Endometrial microvascular endothelial cells (primary cell): Measurements from ENCODE around the gene TBC1D22A. TPM values are rescaled to one million over a fixed set of nuclear protein-coding genes. Genes with fewer than 3 reads are reported as not detected.

Experiments
- in situ Hi-C: cut with HindIII; loops from 2 replicates; pipeline ENCODE4 v1.10.0; 2017; ENCODE audit warnings: low sequenced_read_pairs, low pct_unique_long_range_greater_than_20kb; ENCODE audit errors: inconsistent ontology term
- total RNA-seq: library from RNA; depleted of rRNA; stranded (reverse); fragments of >200 nt; gene quantifications from one replicate; pipeline ENCODE4 v1.2.3, GENCODE V29; 2015; ENCODE audit errors: inconsistent ontology term

Gene TBC1D22A
- total RNA-seq, 1 donor from 2014 or later: 20.0 TPM

DNA sequence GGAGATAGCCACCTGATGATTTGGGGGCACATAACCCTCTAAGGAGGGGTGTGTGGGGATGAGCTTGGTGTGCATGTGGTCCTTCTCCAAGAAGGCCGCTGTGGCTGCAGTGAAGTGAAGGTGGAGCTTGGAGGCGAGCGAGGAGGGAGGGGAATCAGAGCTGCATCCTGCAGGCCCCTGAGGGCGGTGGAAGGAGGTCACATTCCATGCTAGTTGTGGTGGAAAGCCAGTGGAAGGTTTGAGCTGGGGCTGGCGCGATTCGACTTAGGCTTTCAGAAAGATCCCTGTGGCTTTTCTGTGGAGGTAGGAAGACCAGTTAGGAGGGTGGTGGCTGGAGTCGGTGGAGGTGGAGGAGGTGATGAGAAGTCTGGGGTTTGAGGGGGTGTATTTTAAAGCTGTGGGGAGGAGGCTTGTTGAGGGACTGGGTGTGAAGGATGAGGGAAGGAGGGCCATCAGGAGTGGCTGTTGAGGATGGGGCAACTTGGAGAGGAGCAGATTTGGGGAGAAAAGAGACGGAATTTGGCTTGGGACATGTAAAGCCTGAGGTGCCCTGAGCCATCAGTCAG is 62.0 kb downstream of the TBC1D22A start:
- in situ Hi-C loops: no loop called here

DNA sequence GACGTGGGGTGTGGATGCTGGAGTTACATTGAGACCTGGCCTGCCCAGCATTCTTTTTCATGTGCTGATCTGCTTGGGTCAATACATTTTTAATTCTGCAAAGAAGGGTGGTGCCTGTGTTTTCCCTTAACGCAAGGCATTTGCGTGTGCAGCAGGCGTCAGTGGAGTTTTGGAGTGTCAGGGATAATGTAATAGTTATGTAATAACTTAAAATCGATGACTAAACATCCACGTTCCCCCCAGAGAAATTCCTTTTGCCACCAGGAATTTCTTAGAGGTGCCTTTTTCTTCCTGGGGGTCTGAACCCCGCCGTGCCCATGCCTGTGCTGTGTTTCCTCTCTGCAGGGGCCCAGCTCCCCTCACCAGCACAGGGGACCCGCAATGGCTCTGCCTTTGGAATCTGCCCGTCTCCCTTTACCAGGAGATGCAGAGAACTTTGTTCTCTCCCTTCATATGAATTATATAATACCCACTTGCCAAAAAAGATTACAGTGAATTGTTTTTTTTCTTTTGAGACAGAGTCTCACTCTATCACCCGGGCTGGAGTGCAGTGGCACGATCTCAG is 62.6 kb downstream of the TBC1D22A start:
- in situ Hi-C loops: loop anchor here (25.0 kb wide), 1 partner anchor 537 kb away; no protein-coding TSS in a partner anchor

DNA sequence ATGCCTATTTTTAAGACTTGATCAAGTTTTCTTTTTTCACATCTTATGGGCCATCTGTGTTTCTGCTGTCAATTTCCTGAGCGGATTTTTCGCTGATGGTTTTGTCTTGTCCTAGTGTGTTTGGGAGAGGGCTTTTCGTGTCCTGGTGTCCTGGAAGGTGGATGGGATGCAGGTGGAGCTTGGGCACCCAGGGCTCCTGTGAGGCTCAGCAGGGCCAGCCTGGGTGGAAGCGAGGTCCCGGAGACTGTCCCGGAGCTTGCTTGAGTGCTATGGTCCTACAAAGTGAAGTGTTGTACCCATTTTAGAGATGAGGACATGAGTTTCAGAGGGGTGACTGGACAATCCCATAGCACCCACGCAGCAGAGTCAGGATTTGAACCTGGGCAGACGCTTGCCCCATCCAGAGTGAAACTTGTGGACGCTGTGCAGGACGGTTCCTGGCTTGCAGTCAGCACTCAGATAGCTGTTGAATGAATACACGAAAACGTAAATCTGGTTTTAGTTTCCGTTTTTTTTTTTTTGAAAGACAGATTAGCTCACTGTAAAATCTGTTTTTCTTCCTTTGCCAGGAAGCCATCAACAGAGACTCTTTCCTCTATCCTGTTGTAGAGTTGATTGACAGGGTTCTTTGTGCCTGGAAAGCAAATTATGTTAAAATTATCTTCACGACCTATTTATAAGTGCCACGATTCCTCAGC is 64.1 kb downstream of the TBC1D22A start:
- in situ Hi-C loops: loop anchor here (25.0 kb wide), 1 partner anchor 536 kb away; no protein-coding TSS in a partner anchor

DNA sequence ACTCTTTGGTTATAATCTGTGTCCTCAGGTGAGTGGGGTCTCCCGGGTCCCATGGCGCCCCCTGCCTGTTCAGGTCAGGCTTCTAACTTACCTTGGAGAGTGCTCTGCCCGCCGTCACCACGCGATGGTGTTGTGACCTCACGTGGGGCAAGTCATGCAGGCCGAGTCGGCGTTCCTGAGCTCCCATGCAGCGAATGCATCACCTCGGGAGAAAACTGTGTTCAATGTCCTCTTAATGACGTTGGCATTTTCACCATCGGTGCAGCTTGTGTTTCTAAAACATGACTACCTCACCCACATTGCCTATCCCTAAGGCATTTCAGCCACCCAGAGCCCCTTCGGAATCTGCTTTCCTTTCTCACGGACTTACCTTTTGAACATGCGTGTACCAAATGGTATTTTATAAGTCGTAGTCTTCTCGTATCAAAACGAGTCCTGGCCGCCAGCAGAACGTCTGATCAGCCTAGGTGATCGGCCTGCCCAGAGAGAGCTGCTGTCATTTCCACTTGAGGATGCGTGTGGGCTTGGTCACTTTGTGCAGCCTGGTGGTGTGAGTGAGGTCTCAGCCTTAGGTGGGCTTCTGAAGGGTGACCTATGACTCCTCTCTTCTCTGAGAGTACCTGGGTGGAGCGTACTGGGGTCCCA is 64.8 kb downstream of the TBC1D22A start:
- in situ Hi-C loops: loop anchor here (25.0 kb wide), 1 partner anchor 535 kb away; no protein-coding TSS in a partner anchor

DNA sequence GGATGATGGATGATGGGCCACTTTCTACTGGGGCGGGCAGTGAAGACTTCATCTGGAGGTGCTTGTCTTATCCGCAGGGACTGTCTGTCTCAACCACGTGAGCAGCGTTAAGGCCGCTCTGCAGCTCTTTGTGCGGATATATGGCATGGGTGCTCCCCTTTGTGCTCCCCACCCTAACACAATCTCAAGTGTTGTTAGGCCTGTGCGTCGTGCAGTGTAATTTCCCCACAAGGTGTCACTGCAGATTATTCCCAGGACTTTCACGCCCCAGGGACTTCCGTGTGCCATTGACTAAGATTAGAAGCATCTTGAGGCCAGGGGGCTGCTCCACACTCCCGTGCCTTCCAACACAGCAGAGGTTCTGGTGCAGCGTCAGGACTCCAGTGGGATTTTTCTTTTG is 65.3 kb downstream of the TBC1D22A start:
- in situ Hi-C loops: loop anchor here (25.0 kb wide), 1 partner anchor 535 kb away; no protein-coding TSS in a partner anchor

DNA sequence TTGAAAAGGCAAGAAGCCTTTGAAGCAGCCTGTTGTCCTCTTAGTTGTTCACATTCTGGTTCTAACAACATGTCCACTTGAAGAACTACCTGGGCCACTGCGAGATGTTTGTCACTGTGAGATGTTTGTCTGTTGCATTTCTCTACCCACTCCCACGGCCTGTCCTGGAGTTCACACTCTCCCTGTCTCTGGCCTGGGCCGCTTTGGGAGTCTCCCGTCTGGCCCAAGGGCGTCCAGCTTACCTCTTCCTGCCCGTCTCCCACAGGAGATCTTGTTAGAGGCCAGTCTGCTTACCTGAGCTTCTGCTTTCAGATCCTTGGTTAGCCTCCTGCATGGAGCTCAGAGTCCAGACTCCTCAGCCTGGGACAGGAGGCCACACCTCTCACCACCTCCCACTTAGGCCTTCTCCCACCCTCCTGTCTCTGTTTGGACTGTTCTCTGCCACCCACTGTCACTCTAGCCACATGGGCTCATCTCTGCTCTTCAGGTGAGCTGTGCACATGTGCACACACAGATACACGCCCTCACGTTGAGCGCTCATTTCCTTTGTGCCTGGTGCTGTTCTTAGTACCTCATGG is 66.0 kb downstream of the TBC1D22A start:
- in situ Hi-C loops: loop anchor here (25.0 kb wide), 1 partner anchor 534 kb away; no protein-coding TSS in a partner anchor

DNA sequence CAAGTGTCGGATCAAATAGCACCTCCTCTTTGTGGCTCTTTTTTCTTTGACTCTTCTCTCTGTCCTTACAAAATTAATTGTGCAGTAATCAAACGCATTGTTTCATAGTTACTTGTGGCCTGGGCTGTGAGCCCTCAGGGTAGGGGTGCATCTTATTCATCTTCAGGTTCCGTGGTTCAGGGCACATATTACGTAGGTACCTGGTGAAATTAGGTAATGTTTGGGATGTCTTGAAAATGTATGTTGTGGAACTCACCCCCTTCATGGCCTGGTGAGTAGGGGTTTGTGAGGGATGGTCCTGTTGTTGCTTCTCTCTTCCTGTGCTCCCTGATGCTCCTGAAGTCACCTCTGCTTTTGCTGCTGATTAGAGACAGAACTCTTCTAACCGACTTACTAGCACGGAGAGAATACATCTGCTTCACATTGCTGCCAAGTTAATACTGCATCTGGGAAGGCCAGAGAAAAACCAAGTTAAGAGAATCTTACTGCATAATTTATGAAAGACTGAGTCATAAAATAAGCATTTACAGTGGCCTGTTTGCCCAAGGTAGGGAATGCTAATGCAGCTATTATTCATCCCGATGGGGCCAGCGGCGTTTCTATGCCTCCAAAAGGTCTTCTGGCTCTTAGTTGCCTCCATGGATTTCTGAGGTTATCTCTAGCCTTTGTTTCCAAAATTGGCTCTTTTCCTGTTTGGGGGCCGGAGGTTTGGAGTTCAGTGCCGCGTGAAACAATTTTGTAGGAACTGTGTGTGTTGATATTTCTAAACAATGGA is 66.9 kb downstream of the TBC1D22A start:
- in situ Hi-C loops: loop anchor here (25.0 kb wide), 1 partner anchor 533 kb away; no protein-coding TSS in a partner anchor

DNA sequence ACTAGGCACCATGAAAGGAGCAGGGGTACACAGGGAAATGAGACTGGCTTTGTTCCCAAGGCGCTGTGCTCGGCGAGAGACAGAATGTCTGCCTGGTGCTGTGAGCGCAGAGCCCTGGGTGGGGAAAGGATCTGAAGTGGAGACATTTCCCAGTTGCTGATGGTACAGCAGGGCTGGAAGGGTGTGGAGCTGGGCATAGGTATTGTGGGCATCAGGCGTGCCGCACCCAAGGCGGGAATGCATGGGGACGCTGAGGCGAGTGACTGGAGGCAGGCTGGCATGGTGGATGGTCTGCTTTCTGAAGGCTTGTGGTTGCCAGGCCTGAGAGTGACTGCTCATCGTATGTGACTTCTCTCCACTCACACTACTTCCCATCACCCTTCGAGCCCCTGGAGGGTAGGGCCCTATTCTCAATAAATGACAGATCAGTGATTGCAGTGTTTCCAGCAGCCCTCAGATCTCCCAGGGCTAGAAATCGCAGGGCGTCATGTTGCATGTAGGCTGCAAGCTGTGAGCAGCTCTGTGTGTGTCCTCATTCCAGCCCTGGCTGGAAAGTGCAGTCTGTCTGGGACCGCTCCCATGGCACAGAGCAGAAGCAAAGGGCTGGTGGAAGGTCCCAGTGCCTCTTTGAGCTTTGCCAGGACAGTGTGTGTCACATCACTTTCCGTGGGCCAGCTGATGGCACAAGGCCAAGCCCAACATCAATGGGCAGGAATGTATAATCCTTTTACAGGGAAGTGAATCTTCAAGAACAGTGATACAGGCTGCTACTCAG is 67.7 kb downstream of the TBC1D22A start:
- in situ Hi-C loops: loop anchor here (25.0 kb wide), 1 partner anchor 532 kb away; no protein-coding TSS in a partner anchor

DNA sequence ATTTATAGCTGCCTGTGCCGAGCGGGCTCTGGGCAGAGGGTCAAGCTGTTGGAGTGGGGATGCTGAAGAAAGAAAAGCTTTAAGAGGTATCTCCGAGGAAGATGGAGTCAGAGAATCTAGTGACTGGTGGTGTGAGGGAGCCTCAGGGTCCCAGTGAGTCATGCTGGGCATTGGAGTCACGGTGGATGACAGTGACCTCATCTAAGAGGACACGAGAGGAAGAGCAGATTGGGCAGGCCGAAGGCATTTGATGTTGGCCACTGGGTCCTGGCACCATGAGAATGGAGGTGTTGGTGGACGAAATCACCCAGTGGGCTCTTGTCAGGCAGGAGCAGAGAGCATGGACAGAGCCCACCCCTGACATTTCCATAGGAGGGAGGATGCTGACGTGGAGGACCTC is 68.4 kb downstream of the TBC1D22A start:
- in situ Hi-C loops: loop anchor here (25.0 kb wide), 1 partner anchor 531 kb away; no protein-coding TSS in a partner anchor

DNA sequence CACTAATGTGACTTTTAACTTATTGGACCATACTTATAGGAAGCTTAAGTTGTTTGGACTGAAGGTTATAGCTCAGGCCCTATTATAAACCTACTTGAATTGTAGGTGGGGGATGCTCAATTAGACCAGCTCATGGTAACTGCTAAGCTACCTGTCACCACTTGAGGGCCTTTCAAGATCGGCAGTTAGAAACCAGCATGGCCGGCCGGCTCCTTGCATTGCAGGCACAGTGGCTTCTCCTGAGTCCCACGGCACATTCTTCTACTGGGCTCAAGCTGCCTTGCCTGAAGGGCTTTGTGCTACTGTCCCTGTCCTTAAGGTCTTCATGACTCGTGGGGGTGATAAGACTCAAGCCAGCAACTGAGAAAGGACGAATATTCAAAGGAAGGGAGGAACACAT is 70.8 kb downstream of the TBC1D22A start:
- in situ Hi-C loops: loop anchor here (25.0 kb wide), 1 partner anchor 529 kb away; no protein-coding TSS in a partner anchor

DNA sequence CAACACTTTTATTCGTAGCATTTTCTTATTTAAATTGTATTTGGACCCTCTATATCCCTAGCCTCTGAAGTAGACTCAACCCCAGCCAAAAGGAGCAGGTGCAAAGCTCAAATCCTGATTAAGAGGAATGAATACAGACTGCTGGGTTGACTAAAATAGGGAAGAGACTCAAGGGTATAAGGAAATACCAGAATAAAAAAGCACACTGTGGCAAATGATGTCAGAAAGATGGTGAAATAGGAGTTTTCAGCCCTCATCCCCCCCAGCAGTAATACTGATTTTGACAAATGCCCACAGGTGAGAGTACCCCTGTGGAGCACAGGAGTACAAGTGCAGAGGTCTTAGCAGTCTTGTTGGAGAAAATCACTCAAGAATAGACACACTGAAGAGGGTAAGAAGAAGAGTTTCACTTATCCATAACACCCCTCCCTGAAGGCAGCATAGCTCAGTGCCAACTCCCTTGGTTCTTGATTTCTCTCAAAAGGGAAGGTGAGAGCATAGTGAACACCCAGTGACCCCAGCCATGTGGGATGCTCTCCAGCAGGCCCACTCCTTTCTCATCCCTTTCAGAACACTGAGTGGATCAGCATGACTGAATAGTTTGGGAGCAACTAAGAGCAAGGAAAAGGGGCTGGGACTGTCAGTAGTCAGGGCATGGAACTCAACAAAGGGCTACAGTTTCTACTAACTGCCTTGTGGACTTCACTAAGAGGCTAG is 71.7 kb downstream of the TBC1D22A start:
- in situ Hi-C loops: loop anchor here (25.0 kb wide), 1 partner anchor 528 kb away; no protein-coding TSS in a partner anchor

DNA sequence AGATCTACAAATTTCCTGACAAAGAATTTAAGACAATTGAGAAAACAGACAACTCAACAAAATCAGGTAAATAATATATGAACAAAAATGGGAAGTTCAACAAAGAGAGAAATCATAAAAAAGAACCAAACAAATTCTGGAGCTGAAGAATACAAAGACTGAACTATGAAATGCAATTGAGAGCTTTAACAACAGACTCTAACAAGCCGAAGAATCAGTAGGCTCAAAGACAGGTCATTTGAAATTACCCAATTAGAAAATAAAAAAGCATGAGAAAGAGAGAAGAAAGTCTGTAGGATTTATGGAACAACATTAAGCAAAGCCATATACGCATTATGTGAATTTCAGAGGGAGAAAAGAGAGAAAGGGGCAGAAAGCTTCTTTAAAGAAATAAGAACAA is 72.8 kb downstream of the TBC1D22A start:
- in situ Hi-C loops: loop anchor here (25.0 kb wide), 1 partner anchor 527 kb away; no protein-coding TSS in a partner anchor

DNA sequence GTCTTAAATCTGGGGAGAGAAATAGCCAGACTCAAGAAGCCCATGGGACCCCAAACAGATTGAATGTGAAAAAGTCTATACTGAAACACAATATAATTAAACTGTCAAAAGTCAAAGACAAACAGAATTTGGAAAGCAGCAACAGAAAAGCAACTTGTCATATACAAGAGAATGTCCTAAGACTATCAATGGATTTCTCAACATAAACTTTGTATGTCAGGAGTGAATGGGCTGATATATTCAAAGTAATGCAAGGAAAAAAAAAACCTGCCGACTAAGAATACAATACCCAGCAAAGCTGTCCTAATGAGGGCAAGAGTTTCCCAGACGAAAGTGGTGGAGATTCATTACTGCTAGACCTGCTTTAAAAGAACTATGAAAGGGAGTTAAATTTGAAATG is 73.2 kb downstream of the TBC1D22A start:
- in situ Hi-C loops: loop anchor here (25.0 kb wide), 1 partner anchor 527 kb away; no protein-coding TSS in a partner anchor

DNA sequence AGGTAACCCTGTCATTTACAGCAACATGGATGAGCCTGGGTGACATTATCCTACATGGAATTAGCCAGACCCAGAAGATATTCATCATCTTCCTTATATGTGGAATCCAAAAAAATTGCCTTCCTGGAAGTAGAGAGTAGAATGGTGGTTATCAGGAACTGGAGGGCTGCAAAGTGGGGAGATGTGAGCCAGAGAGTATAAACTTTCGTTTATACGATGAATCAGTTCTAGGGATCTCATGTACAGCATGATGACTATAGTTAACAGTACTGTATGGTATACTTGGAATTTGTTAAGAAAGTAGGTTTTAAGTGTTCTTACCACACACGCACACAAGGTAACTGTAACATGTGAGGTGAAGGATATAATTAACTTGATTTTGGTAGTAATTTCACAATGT is 79.1 kb downstream of the TBC1D22A start:
- in situ Hi-C loops: loop anchor here (25.0 kb wide), 1 partner anchor 521 kb away; no protein-coding TSS in a partner anchor

DNA sequence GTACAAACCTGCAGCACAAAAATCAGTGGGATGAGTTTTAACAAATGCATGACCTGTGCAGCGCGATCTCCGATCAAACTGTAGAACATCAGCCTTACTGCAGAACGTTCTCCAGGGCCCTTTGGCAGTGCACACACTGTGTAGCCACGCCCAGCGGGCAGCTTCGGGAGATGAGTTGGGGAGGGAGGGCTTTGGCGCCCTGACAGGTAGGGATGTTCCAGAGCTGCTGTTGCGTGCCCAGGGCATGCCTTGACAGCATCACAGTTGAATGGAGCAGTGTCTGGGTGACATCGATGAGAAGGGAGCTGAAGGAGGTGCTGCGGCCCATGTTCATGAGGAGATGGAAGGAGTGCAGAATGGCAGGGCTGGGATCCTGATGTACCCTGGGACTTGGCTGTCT is 80.2 kb downstream of the TBC1D22A start:
- in situ Hi-C loops: loop anchor here (25.0 kb wide), 1 partner anchor 520 kb away; no protein-coding TSS in a partner anchor

DNA sequence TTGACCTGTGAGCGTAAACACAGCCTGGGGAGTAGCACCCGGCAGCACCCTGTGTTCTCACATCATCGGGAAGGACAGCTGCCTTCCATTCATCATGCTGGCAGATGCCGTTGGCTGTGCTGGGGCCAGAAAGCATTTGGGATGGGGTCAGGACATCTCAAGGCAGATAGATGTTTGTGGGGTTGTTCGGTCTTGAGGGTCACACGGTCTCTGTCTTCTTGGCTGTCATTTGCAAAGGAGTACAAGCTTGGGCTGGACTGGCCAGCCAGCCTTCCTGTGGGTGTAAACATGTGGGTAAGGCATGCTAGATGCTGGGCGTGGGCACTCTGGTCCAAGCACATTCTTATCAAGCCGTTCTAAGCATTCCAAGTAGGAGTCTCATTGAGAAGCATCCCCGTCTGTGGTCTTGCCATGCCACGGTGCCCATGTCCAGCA is 81.4 kb downstream of the TBC1D22A start:
- in situ Hi-C loops: loop anchor here (25.0 kb wide), 1 partner anchor 518 kb away; no protein-coding TSS in a partner anchor
